Karpas-422 (cell line): ENCODE data around the gene PRR15. TPM values are rescaled to one million over a fixed set of nuclear protein-coding genes. Genes with fewer than 3 reads are reported as not detected.

Source experiments
- DNase-seq: peaks from one replicate; pipeline ENCODE4 v3.0.0-alpha.2; 2015
- H2AFZ ChIP-seq: fragments of 200-600 bp; sonication (generic); 2 replicates; pipeline ENCODE4 v1.6.1; 2014; ENCODE audit warnings: antibody characterized with exemption, low read length, mixed read lengths
- H3K27ac ChIP-seq: fragments of 200-600 bp; sonication (generic); 2 replicates; pipeline ENCODE4 v1.5.1; 2014; ENCODE audit warnings: mild to moderate bottlenecking, low read length, moderate library complexity
- H3K27me3 ChIP-seq: fragments of 200-600 bp; sonication (generic); 2 replicates; pipeline ENCODE4 v1.6.1; 2014; ENCODE audit warnings: low read length, mixed read lengths
- H3K36me3 ChIP-seq: fragments of 200-600 bp; sonication (generic); 2 replicates; pipeline ENCODE4 v1.6.1; 2014; ENCODE audit warnings: low read length, mixed read lengths; ENCODE audit not compliant: insufficient read depth
- H3K4me1 ChIP-seq: fragments of 200-600 bp; sonication (generic); 2 replicates; pipeline ENCODE4 v1.6.1; 2014; ENCODE audit warnings: mild to moderate bottlenecking, low read length, mixed read lengths
- H3K4me2 ChIP-seq: fragments of 200-600 bp; sonication (generic); 2 replicates; pipeline ENCODE4 v1.6.1; 2014; ENCODE audit warnings: low read length, low read depth, mild to moderate bottlenecking; ENCODE audit not compliant: poor library complexity, severe bottlenecking
- H3K4me3 ChIP-seq: fragments of 200-600 bp; sonication (generic); 2 replicates; pipeline ENCODE4 v1.5.1; 2014; ENCODE audit warnings: mild to moderate bottlenecking, antibody characterized with exemption, low read length, mixed read lengths
- H3K79me2 ChIP-seq: fragments of 200-600 bp; sonication (generic); 2 replicates; pipeline ENCODE4 v1.6.1; 2014; ENCODE audit warnings: mild to moderate bottlenecking, low read length, mixed read lengths
- H3K9ac ChIP-seq: fragments of 200-600 bp; sonication (generic); 2 replicates; pipeline ENCODE4 v1.6.0; 2014; ENCODE audit warnings: low read length
- H3K9me2 ChIP-seq: fragments of 200-600 bp; sonication (generic), shearing (Covaris generic); replicated peaks from 2 replicates; pipeline ENCODE4 v1.6.0; 2014; ENCODE audit warnings: mild to moderate bottlenecking, low read length, moderate library complexity; ENCODE audit not compliant: insufficient read depth
- H3K9me3 ChIP-seq: fragments of 300-700, 200-600 bp; sonication (generic); 2 replicates; pipeline ENCODE4 v1.6.1; 2014; ENCODE audit warnings: low read length, mixed read lengths
- H4K20me1 ChIP-seq: fragments of 200-600 bp; sonication (generic); 2 replicates; pipeline ENCODE4 v1.6.1; 2014; ENCODE audit warnings: mild to moderate bottlenecking, antibody characterized with exemption, low read length, low read depth; ENCODE audit not compliant: insufficient read depth
- total RNA-seq: library from RNA; depleted of rRNA; stranded (reverse); fragments of >200 nt; shearing (Covaris generic); gene quantifications from 2 replicates; pipeline ENCODE4 v1.2.3, GENCODE V29; 2014; ENCODE audit warnings: low replicate concordance

PRR15 gene
- total RNA-seq, 1 experiment from 2014 or later = not detected

- H3K9me2 ChIP-seq = no peaks in the 10 kb centered on the region
- H3K4me3 ChIP-seq = no peak overlapping the region
- H2AFZ ChIP-seq = no peak overlapping the region
- no peak overlapping the region for H3K9ac ChIP-seq
- no peaks in the 10 kb centered on the region for H4K20me1 ChIP-seq
- H3K27me3 ChIP-seq = 0 out of 2 replicates have a peak, but pooled peaks cover 1% of the 10 kb centered on the region
- H3K36me3 ChIP-seq = no peaks in the 10 kb centered on the region
- H3K9me3 ChIP-seq = no peaks in the 10 kb centered on the region
- H3K4me2 ChIP-seq = no peak overlapping the region
- no peaks in the 10 kb centered on the region for H3K79me2 ChIP-seq
- H3K4me1 ChIP-seq = no peaks in the 10 kb centered on the region
- DNase-seq = no peak
- no peak overlapping the region for H3K27ac ChIP-seq
These were observed 1.0 kb downstream of the PRR15 start for GRCh38 chr7:29564496-29565223.

DNA sequence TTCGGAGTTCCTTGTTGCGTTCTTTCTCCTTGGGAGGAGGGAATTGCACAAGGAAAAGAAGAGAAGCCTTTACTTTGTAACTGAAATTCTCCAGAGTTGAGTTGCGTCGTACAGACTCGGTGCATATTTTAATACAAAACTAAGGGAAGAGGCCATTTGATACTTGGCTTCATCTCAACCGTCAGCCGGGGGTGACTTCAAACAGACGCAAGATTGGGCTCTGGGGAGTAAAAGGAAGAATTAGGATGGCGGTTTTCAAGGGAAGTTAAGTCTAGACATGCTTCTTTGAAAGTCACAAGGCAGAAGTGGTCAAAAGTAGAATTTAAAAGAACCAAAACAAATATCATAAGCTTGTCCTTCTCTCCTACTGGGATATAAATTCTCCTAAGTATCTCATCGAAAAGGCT, 1.6 kb downstream of the PRR15 start:
- no peak overlapping the region for H3K4me3 ChIP-seq
- H4K20me1 ChIP-seq = no peaks in the 10 kb centered on the region

DNA sequence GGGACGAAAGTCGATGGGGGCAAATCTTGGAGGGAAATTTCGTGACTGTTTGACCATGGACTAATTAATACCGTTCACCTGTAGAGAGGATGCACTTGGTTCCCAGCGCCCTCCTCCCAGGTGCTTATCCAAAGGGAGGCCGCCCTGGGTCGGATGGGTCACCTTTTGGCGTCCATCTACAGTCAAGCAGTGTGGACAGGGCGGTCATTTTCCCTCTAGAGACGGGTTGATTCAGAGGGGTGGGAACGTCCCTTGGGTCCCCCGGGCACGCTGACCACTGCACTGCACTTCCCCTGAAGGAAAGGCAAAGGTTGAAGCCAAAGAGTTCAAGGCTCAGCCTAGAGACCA, 2.0 kb downstream of the PRR15 start:
- Histone ChIP-seq H3K9me2 (no peaks in the 10 kb centered on the region), H3K9ac (no peak overlapping the region), H2AFZ (no peak overlapping the region), H4K20me1 (no peaks in the 10 kb centered on the region), H3K79me2 (no peaks in the 10 kb centered on the region), H3K27ac (no peak overlapping the region), H3K27me3 (0 out of 2 replicates have a peak, but pooled peaks cover 3% of the 10 kb centered on the region), H3K9me3 (no peaks in the 10 kb centered on the region), H3K4me3 (no peak overlapping the region), H3K4me2 (no peak overlapping the region), H3K36me3 (no peaks in the 10 kb centered on the region), H3K4me1 (no peaks in the 10 kb centered on the region)
- no peak for DNase-seq

More for the DNA sequence above, 1.6 kb downstream of the PRR15 start:
- Histone ChIP-seq H3K79me2 (no peaks in the 10 kb centered on the region), H2AFZ (no peak overlapping the region), H3K4me2 (no peak overlapping the region), H3K9me2 (no peaks in the 10 kb centered on the region), H3K9me3 (no peaks in the 10 kb centered on the region), H3K9ac (no peak overlapping the region), H3K27ac (no peak overlapping the region), H3K36me3 (no peaks in the 10 kb centered on the region), H3K4me1 (no peaks in the 10 kb centered on the region), H3K27me3 (0 out of 2 replicates have a peak, but pooled peaks cover 3% of the 10 kb centered on the region)
- DNase-seq = no peak

DNA sequence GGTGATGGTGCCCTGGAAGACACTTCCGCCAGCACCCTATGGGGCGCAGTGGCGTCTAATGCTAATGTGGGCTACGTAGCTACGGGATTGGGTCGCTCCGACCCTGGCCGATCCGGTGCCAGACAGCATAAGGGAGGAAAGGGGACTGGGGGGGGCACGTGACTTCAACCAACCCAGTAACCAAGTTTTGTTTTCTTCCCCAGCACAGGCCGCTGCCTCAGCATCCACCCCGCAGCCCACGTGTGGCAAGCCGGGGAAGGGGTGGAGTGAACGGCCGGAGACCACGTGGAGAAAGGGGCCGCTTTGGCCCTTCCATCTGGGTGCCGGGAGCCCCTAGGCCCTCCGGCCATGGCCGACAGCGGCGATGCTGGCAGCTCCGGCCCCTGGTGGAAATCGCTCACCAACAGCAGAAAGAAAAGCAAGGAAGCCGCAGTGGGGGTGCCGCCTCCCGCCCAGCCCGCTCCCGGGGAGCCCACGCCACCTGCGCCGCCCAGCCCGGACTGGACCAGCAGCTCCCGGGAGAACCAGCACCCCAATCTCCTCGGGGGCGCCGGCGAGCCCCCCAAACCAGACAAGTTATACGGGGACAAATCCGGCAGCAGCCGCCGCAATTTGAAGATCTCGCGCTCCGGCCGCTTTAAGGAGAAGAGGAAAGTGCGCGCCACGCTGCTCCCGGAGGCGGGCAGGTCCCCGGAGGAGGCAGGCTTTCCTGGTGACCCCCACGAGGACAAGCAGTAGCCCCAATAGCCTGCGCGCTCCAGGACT, 2.5 kb downstream of the PRR15 start:
- H3K27me3 ChIP-seq = 0 out of 2 replicates have a peak, but pooled peaks cover 3% of the 10 kb centered on the region
- no peak overlapping the region for H3K27ac ChIP-seq
- H3K36me3 ChIP-seq = no peaks in the 10 kb centered on the region
- H3K79me2 ChIP-seq = no peaks in the 10 kb centered on the region
- no peak overlapping the region for H3K4me2 ChIP-seq
- H3K9me2 ChIP-seq = no peaks in the 10 kb centered on the region
- no peak for DNase-seq
- no peaks in the 10 kb centered on the region for H3K9me3 ChIP-seq
- no peak overlapping the region for H3K4me3 ChIP-seq
- H4K20me1 ChIP-seq = no peaks in the 10 kb centered on the region
- H3K9ac ChIP-seq = no peak overlapping the region
- no peaks in the 10 kb centered on the region for H3K4me1 ChIP-seq
- H2AFZ ChIP-seq = no peak overlapping the region

DNA sequence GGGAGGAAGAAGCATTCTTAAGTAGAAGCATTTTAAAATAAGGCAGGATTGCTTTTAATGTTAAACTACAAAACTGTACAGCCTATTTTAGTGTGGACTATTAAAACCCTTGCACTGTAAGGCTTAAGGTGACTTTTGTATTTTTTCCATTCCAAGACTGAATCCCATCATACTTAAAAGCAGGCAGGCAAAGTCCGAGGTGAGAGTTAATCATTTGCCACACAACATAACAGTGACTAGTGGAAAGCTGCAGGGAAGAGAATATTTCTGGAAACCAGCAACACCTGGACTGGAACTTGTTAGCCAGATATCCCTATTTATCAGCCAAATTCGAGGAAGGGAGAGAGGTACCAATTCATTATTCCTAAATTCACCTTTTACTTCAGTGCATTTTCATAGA, 3.5 kb downstream of the PRR15 start:
- no peaks in the 10 kb centered on the region for H3K9me3 ChIP-seq
- no peaks in the 10 kb centered on the region for H3K4me1 ChIP-seq
- no peak overlapping the region for H3K4me3 ChIP-seq
- H3K36me3 ChIP-seq = no peaks in the 10 kb centered on the region
- 0 out of 2 replicates have a peak, but pooled peaks cover 3% of the 10 kb centered on the region for H3K27me3 ChIP-seq
- H3K9ac ChIP-seq = no peak overlapping the region
- H3K4me2 ChIP-seq = no peak overlapping the region
- no peak for DNase-seq
- H3K27ac ChIP-seq = no peak overlapping the region
- H3K9me2 ChIP-seq = no peaks in the 10 kb centered on the region
- no peaks in the 10 kb centered on the region for H4K20me1 ChIP-seq
- H2AFZ ChIP-seq = no peak overlapping the region
- H3K79me2 ChIP-seq = no peaks in the 10 kb centered on the region

DNA sequence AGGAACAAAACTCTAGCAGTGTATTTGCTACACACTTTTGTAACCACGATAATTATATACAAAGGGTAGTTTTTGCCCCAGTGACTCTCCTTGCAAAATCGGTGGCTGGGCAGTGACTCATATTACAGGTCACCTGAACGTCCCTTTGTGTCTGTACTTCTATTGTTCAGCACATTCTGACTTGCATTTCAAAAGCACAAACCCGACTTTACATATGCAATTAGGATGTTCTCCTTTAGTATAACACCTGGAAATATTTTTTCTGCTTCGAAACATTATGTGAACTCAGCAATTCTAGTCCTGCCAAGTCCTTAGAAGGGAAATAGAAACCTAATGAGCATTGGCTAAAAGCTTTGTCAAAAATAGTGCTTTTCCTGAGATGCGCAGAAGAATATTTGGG, 6.0 kb downstream of the PRR15 start:
- Histone ChIP-seq H3K4me3 (no peak overlapping the region), H3K27me3 (0 out of 2 replicates have a peak, but pooled peaks cover 3% of the 10 kb centered on the region), H2AFZ (no peak overlapping the region), H3K36me3 (no peaks in the 10 kb centered on the region), H3K9me2 (no peaks in the 10 kb centered on the region), H3K9ac (no peak overlapping the region), H4K20me1 (no peaks in the 10 kb centered on the region), H3K79me2 (no peaks in the 10 kb centered on the region), H3K4me2 (no peak overlapping the region), H3K9me3 (no peaks in the 10 kb centered on the region), H3K27ac (no peak overlapping the region), H3K4me1 (no peaks in the 10 kb centered on the region)
- no peak for DNase-seq

DNA sequence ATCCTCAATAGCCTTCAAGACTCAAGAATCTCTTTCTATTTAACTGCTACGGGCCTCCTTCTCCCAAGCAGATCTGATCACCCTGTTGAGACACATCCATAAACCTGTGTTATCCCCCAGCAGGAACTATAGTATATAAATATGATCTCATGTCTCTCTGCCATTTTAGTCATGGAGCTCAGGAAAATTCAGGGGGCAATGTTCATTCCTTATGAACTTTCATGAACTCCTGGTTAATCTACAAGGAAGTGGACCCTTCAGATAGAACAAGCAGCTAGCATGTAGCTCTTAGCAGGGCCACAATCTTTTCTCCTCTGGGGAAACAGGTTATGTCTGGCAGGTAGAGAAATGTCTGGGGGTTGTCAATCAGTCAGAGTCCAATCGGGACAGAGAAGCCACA, 8.9 kb downstream of the PRR15 start:
- Histone ChIP-seq H3K9ac (no peak overlapping the region), H2AFZ (no peak overlapping the region), H3K27ac (no peak overlapping the region), H3K36me3 (no peaks in the 10 kb centered on the region), H3K9me3 (no peaks in the 10 kb centered on the region), H4K20me1 (no peaks in the 10 kb centered on the region), H3K4me3 (no peak overlapping the region), H3K4me1 (no peaks in the 10 kb centered on the region), H3K4me2 (no peak overlapping the region), H3K79me2 (no peaks in the 10 kb centered on the region), H3K27me3 (0 out of 2 replicates have a peak, but pooled peaks cover 3% of the 10 kb centered on the region), H3K9me2 (no peaks in the 10 kb centered on the region)
- DNase-seq = no peak

DNA sequence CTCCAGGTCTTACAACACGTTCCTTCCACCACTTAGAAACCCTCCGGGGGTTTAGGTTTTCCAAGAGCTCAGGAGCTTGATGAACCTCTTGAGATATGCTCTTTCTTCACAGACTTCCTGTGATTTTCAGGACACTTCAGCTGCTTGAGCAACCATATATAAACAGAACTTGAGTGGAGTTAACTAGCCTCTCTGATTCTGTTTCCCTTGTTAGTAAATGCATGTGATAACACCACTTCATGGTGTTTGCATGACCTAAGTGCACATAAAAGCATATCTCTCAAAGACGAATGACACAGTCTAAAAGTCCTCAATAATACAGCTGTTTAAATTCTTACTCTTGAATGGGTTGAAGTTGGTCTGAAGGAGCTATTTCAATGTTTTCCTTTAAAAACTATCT, 9.9 kb downstream of the PRR15 start:
- Histone ChIP-seq H3K9me3 (no peaks in the 10 kb centered on the region), H4K20me1 (no peaks in the 10 kb centered on the region), H3K9ac (no peak overlapping the region), H2AFZ (no peak overlapping the region), H3K4me2 (no peak overlapping the region), H3K79me2 (no peaks in the 10 kb centered on the region), H3K36me3 (no peaks in the 10 kb centered on the region), H3K27ac (no peak overlapping the region), H3K4me1 (no peaks in the 10 kb centered on the region), H3K27me3 (0 out of 2 replicates have a peak, but pooled peaks cover 3% of the 10 kb centered on the region), H3K9me2 (no peaks in the 10 kb centered on the region), H3K4me3 (no peak overlapping the region)
- peak; percentile 19 for DNase-seq
